Body of pancreas (tissue), 4 donors: ENCODE measurements around the gene TNS3. TPM values are rescaled to one million over a fixed set of nuclear protein-coding genes. Genes with fewer than 3 reads are reported as not detected.

ENCODE experiments used
- ATAC-seq: fragments of 150-250 bp; one replicate; pipeline ENCODE4 v1.9.1; 2016
- DNase-seq, 4 donors: peaks; one replicate each; pipeline ENCODE4 v3.0.0-alpha.2; 2019
- H3K27ac ChIP-seq, 4 donors: fragments of 200-600 bp; sonication (generic); 1 replicate in 3 of 4; 2 replicates in 1 of 4; pipeline versions ENCODE4 v1.5.1 to v1.6.1; 2016 to 2019; ENCODE audit warnings: mild to moderate bottlenecking in 1 of 4, mixed read lengths in 1 of 4, moderate library complexity in 1 of 4
- H3K27me3 ChIP-seq, 2 donors: fragments of 200-600 bp; sonication (generic); one replicate each; pipeline ENCODE4 v1.6.0; 2016; ENCODE audit warnings: mild to moderate bottlenecking in 1 of 2
- H3K36me3 ChIP-seq, 2 donors: fragments of 200-600 bp; sonication (generic); replicated peaks in 1 of 2; 2 replicates each; pipeline ENCODE4 v1.5.1; 2016; ENCODE audit warnings: low read depth in 2 of 2; ENCODE audit not compliant: insufficient read depth in 1 of 2
- H3K4me1 ChIP-seq: fragments of 200-600 bp; sonication (generic); one replicate; pipeline ENCODE4 v1.6.0; 2016
- H3K4me3 ChIP-seq, 2 donors: fragments of 200-600 bp; sonication (generic); 1 replicate in 1 of 2; 2 replicates in 1 of 2; pipeline ENCODE4 v1.5.1; 2016 to 2019
- H3K9me3 ChIP-seq, 3 donors: fragments of 200-600 bp; sonication (generic); 1 replicate in 2 of 3; 2 replicates in 1 of 3; pipeline ENCODE4 v1.5.1; 2016
- CTCF ChIP-seq, 7 experiments: fragments of 450-650 bp in 4 of 7; fragments of 200-600 bp in 3 of 7; sonication (generic) in 3 of 7; IDR thresholded peaks; one replicate each; pipeline ENCODE4 v1.5.1; 2016 to 2019; ENCODE audit warnings: antibody characterized with exemption in 7 of 7
- POLR2A ChIP-seq, 3 donors: fragments of 450-650 bp; IDR thresholded peaks; one replicate each; pipeline ENCODE4 v1.6.1; 2016; ENCODE audit warnings: antibody characterized with exemption in 3 of 3, mild to moderate bottlenecking in 2 of 3
- WGBS, 2 donors: methylation state at CpG; one replicate each; pipeline ENCODE4 v1.1.5; 2017; 5-methylcytosine and 5-hydroxymethylcytosine counted together
- intact Hi-C: fragments of 100-400 bp; cut with DNase I; formaldehyde crosslinking; loops from one replicate; pipeline ENCODE4 v1.15.1; 2023
- total RNA-seq, 2 donors: library from RNA; depleted of rRNA; stranded (reverse); fragments of >200 nt; gene quantifications; one replicate each; pipeline ENCODE4 v1.1.0, GENCODE V29; 2016

TNS3 gene
- total RNA-seq, 2 donors from 2014 or later, result 100 to 265 TPM

- 85 to 87% methylated on average over 8 of the region's 8 CpGs for WGBS, 2 donors
- DNase-seq, result no peak
- ATAC-seq, result no peak
Observed at GRCh38 chr7:47332681-47333553, 249.0 kb downstream of the TNS3 start.

GRCh38 chr7:47332213-47332612 is 249.7 kb downstream of the TNS3 start:
- Histone ChIP-seq H3K4me1 (peaks cover 22% of the 10 kb centered on the region), H3K9me3 (no peaks in the 10 kb centered on the region)
- WGBS, 2 donors, result 68 to 76% methylated on average over 8 of the region's 8 CpGs

More at GRCh38 chr7:47332681-47333553, 249.0 kb downstream of the TNS3 start:
- Histone ChIP-seq H3K9me3 (no peaks in the 10 kb centered on the region), H3K27ac (no peak overlapping the region), H3K4me3 (no peak overlapping the region), H3K36me3 (peaks cover 0 to 28% of the 10 kb centered on the region in 2 donors), H3K4me1 (peaks cover 15% of the 10 kb centered on the region), H3K27me3 (no peaks in the 10 kb centered on the region)
- intact Hi-C loops, result no loop called here
- TF ChIP-seq CTCF (IDR thresholded peaks at IDR 0.05) (no peak), POLR2A (IDR thresholded peaks at IDR 0.05) (no peak)

GRCh38 chr7:47331179-47331565 is 250.7 kb downstream of the TNS3 start:
- H3K36me3 ChIP-seq, result peaks cover 0 to 28% of the 10 kb centered on the region in 2 donors
- no peaks in the 10 kb centered on the region for H3K27me3 ChIP-seq
- intact Hi-C loops, result no loop called here
- H3K27ac ChIP-seq, result no peak overlapping the region
- ATAC-seq (no peak), DNase-seq (no peak)
- no peak overlapping the region for H3K4me3 ChIP-seq
- H3K4me1 ChIP-seq, result peaks cover 33% of the 10 kb centered on the region
- 89 to 94% methylated on average over 6 of the region's 6 CpGs for WGBS, 2 donors
- TF ChIP-seq POLR2A (IDR thresholded peaks at IDR 0.05) (no peak), CTCF (IDR thresholded peaks at IDR 0.05) (no peak)
- no peaks in the 10 kb centered on the region for H3K9me3 ChIP-seq

More at GRCh38 chr7:47332213-47332612, 249.7 kb downstream of the TNS3 start:
- intact Hi-C loops, result no loop called here
- Histone ChIP-seq H3K27ac (no peak overlapping the region), H3K4me3 (no peak overlapping the region), H3K36me3 (peaks cover 0 to 28% of the 10 kb centered on the region in 2 donors), H3K27me3 (no peaks in the 10 kb centered on the region)
- no peak for DNase-seq
- no peak for ATAC-seq
- TF ChIP-seq POLR2A (IDR thresholded peaks at IDR 0.05) (no peak), CTCF (IDR thresholded peaks at IDR 0.05) (no peak)

GRCh38 chr7:47330561-47331178 is 251.2 kb downstream of the TNS3 start:
- no peak overlapping the region for H3K27ac ChIP-seq
- 90 to 91% methylated on average over 16 of the region's 16 CpGs for WGBS, 2 donors
- peaks cover 38% of the 10 kb centered on the region for H3K4me1 ChIP-seq
- TF ChIP-seq POLR2A (IDR thresholded peaks at IDR 0.05) (no peak), CTCF (IDR thresholded peaks at IDR 0.05) (no peak)
- DNase-seq (peak in 1 of 4 donors; percentile 10), ATAC-seq (no peak)
- H3K4me3 ChIP-seq, result no peak overlapping the region
- peaks cover 0 to 28% of the 10 kb centered on the region in 2 donors for H3K36me3 ChIP-seq
- intact Hi-C loops, result no loop called here
- H3K9me3 ChIP-seq, result no peaks in the 10 kb centered on the region
- H3K27me3 ChIP-seq, result no peaks in the 10 kb centered on the region
